HG03378 (cell line): ENCODE results near the gene ZNF772.

Experiments
- ATAC-seq: cut with Tn5 transposase; IDR thresholded peaks from one replicate; pipeline ENCODE4 v1.9.1; 2021; ENCODE audit warnings: mild to moderate bottlenecking, moderate library complexity; ENCODE audit not compliant: unreplicated experiment

Gene ZNF772

GRCh38 chr19:57436417-57436816, 40.9 kb downstream of the ZNF772 start:
- no peak for ATAC-seq

GRCh38 chr19:57435062-57435978, 42.0 kb downstream of the ZNF772 start, which contains the start of gene ZNF749:
Gene ZNF749 (plus strand): TSS chr19:57435325. CDS start chr19:57435579, 254 bp downstream.
- ATAC-seq, result peak; percentile 97

DNA sequence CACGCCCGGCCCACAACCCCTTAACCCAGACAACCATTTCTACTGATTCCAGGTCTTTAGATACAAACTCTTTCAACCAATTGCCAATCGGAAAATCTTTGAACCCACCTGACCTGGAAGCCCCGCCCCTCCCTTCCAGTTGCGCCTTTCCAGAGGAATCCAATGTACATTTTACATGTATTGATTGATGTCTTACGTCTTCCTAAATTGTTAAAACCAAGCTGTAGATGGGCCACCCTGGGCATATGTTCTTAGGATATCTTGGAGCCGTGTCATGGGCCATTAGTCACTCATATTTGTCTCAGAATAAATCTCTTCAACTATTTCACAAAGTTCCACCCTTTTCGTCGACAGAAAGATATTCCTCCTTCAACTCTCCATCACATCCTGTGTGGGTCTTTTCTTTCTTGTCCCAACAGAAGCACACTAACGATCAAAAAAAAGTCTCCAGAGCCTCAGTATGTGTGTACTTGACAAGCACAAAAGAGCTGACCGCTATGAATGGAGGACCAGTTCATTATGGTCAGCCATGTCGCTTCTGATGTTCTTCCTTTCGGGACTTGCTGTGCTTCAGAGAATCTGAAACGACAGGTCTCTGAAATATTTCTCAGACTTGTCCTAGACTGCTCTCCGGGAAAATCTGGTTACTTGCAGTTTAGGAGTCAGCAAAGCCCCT, 42.8 kb downstream of the ZNF772 start:
- ATAC-seq, result no peak

GRCh38 chr19:57421037-57421436, 56.3 kb downstream of the ZNF772 start:
- no peak for ATAC-seq

- ATAC-seq, result no peak
Observed at GRCh38 chr19:57419439-57419838, 57.9 kb downstream of the ZNF772 start.
